ENCODE results near the gene RIN1.

Gene RIN1

GRCh38 chr11:66302656-66303055, 33.6 kb downstream of the RIN1 start:
- no peak for ATAC-seq
- TF ChIP-seq ARNTL (CRISPR knock-in tag; IDR thresholded peaks at IDR 0.05; ENCODE audit: borderline replicate concordance, low read depth) (no peak), ZFP3 (CRISPR knock-in tag; IDR thresholded peaks at IDR 0.05) (no peak), OSR1 (CRISPR knock-in tag; IDR thresholded peaks at IDR 0.05) (no peak), CSRNP3 (CRISPR knock-in tag; IDR thresholded peaks at IDR 0.05) (no peak), RARB (CRISPR knock-in tag; IDR thresholded peaks at IDR 0.05) (no peak), TOX (CRISPR knock-in tag; IDR thresholded peaks at IDR 0.05; ENCODE audit: borderline replicate concordance) (no peak), ZNF70 (CRISPR knock-in tag; IDR thresholded peaks at IDR 0.05) (no peak), ESRRG (CRISPR knock-in tag; IDR thresholded peaks at IDR 0.05) (no peak), ZC3H10 (CRISPR knock-in tag; IDR thresholded peaks at IDR 0.05) (no peak), ZNF565 (CRISPR knock-in tag; conservative IDR thresholded peaks at IDR 0.05; ENCODE audit: low read depth) (no peak), PATZ1 (CRISPR knock-in tag; IDR thresholded peaks at IDR 0.05; ENCODE audit: borderline replicate concordance) (no peak), POU6F1 (CRISPR knock-in tag; IDR thresholded peaks at IDR 0.05; ENCODE audit: borderline replicate concordance, low read depth) (no peak), TCF4 (CRISPR knock-in tag; IDR thresholded peaks at IDR 0.05; ENCODE audit: borderline replicate concordance) (no peak)

- ATAC-seq = no peak
- no peak for TF ChIP-seq POU6F1 (CRISPR knock-in tag; IDR thresholded peaks at IDR 0.05; ENCODE audit: borderline replicate concordance, low read depth)
- no peak for TF ChIP-seq ZC3H10 (CRISPR knock-in tag; IDR thresholded peaks at IDR 0.05)
- no peak for TF ChIP-seq TSHZ2 (CRISPR knock-in tag; IDR thresholded peaks at IDR 0.05)
- TF ChIP-seq ARNTL (CRISPR knock-in tag; IDR thresholded peaks at IDR 0.05; ENCODE audit: borderline replicate concordance, low read depth) = no peak
- no peak for TF ChIP-seq GLIS3 (CRISPR knock-in tag; IDR thresholded peaks at IDR 0.05)
- no peak for TF ChIP-seq RARB (CRISPR knock-in tag; IDR thresholded peaks at IDR 0.05)
- no peak for TF ChIP-seq ESRRG (CRISPR knock-in tag; IDR thresholded peaks at IDR 0.05)
- TF ChIP-seq ZNF8 (CRISPR knock-in tag; IDR thresholded peaks at IDR 0.05) = no peak
Observed at GRCh38 chr11:66299186-66299585, 37.0 kb downstream of the RIN1 start.

- no peak for ATAC-seq
- no peak for TF ChIP-seq TOX (CRISPR knock-in tag; IDR thresholded peaks at IDR 0.05; ENCODE audit: borderline replicate concordance)
- no peak for TF ChIP-seq ISL1 (CRISPR knock-in tag; IDR thresholded peaks at IDR 0.05)
- no peak for TF ChIP-seq SNAI2 (CRISPR knock-in tag; IDR thresholded peaks at IDR 0.05)
- no peak for TF ChIP-seq ZNF70 (CRISPR knock-in tag; IDR thresholded peaks at IDR 0.05)
- no peak for TF ChIP-seq ZFP3 (CRISPR knock-in tag; IDR thresholded peaks at IDR 0.05)
- TF ChIP-seq TSHZ2 (CRISPR knock-in tag; IDR thresholded peaks at IDR 0.05) = no peak
- TF ChIP-seq RARB (CRISPR knock-in tag; IDR thresholded peaks at IDR 0.05) = no peak
- no peak for TF ChIP-seq CSDC2 (CRISPR knock-in tag; IDR thresholded peaks at IDR 0.05)
- TF ChIP-seq PPARA (CRISPR knock-in tag; IDR thresholded peaks at IDR 0.05; ENCODE audit: borderline replicate concordance) = no peak
- no peak for TF ChIP-seq BACH2 (CRISPR knock-in tag; IDR thresholded peaks at IDR 0.05; ENCODE audit: borderline replicate concordance)
- TF ChIP-seq TCF4 (CRISPR knock-in tag; IDR thresholded peaks at IDR 0.05; ENCODE audit: borderline replicate concordance) = no peak
- no peak for TF ChIP-seq GLIS3 (CRISPR knock-in tag; IDR thresholded peaks at IDR 0.05)
Observed at GRCh38 chr11:66297610-66298009, 38.6 kb downstream of the RIN1 start.

Data from SK-N-SH treated with all-trans-retinoic acid at 6 μM for 48 hours (cell line).